ENCODE measurements around the gene H2BK1. TPM values are rescaled to one million over a fixed set of nuclear protein-coding genes. Genes with fewer than 3 reads are reported as not detected.

H2BK1 gene
- total and polyA plus RNA-seq, 2 of the 13 experiments (the other 11 are each of a cell fraction or from before 2014, with no cell fraction given) = not detected

GRCh38 chr7:151226875-151227782 is 16.8 kb upstream of the H2BK1 start, which contains the start of gene ABCF2 (continued):
- TF ChIP-seq ZNF790 (CRISPR knock-in tag; IDR thresholded peaks at IDR 0.05; ENCODE audit: borderline replicate concordance) (0 out of 2 replicates have a peak, but pooled peaks have one; percentile 56), ZNF407 (CRISPR knock-in tag; IDR thresholded peaks at IDR 0.05; ENCODE audit: not compliant biosample characterization) (peak; percentile 72), ARID5B (CRISPR knock-in tag; IDR thresholded peaks at IDR 0.05) (no peak), SRF (IDR thresholded peaks at IDR 0.05; ENCODE audit: low read depth, low read length) (peak; percentile 69), NR2C2 (CRISPR knock-in tag; IDR thresholded peaks at IDR 0.05; ENCODE audit: borderline replicate concordance) (peak; percentile 85; the same call in 1 of the 2 replicates), TIGD3 (CRISPR knock-in tag; IDR thresholded peaks at IDR 0.05; ENCODE audit: borderline replicate concordance) (no peak), NCOR1 (IDR thresholded peaks at IDR 0.05; ENCODE audit: borderline replicate concordance, low read length) (peak; percentile 64; the same call in 1 of the 2 replicates), ZNF205 (CRISPR knock-in tag; IDR thresholded peaks at IDR 0.05) (no peak), SMAD3 (CRISPR knock-in tag; IDR thresholded peaks at IDR 0.05) (0 out of 2 replicates have a peak, but pooled peaks have one; percentile 38), SETDB1 (CRISPR knock-in tag; IDR thresholded peaks at IDR 0.05; ENCODE audit: borderline replicate concordance) (no peak), ZNF569 (CRISPR knock-in tag; IDR thresholded peaks at IDR 0.05; ENCODE audit: borderline replicate concordance) (no peak)
